HepG2 (cell line): ENCODE data around the gene GZF1. TPM values are rescaled to one million over a fixed set of nuclear protein-coding genes. Genes with fewer than 3 reads are reported as not detected.

Experiments
- EHMT2 ChIP-seq: fragments of 200-600 bp; sonication (generic); IDR thresholded peaks from 2 replicates; pipeline ENCODE4 v1.7.0; 2017; ENCODE audit warnings: antibody characterized with exemption, low read depth, low read length, borderline replicate concordance
- HINFP ChIP-seq: sonication (generic); formaldehyde crosslinking; IDR thresholded peaks from 2 replicates; pipeline ENCODE4 v1.4.0; 2020; ENCODE audit warnings: low read depth, mild to moderate bottlenecking, missing genetic modification reagents
- HNRNPL ChIP-seq: fragments of 200-400 bp; formaldehyde crosslinking; IDR thresholded peaks from 2 replicates; pipeline ENCODE4 v1.6.1; 2017; ENCODE audit warnings: mild to moderate bottlenecking, low read depth, low read length
- MIER3 ChIP-seq: IDR thresholded peaks from 2 replicates; pipeline ENCODE4 v1.6.1; 2016; ENCODE audit warnings: missing compliant biosample characterization, borderline replicate concordance
- PLRG1 ChIP-seq: fragments of 450-650 bp; conservative IDR thresholded peaks from 2 replicates; pipeline ENCODE4 v1.6.1; 2016
- PTBP1 ChIP-seq: fragments of 200-400 bp; formaldehyde crosslinking; IDR thresholded peaks from 2 replicates; pipeline ENCODE4 v1.6.1; 2018; ENCODE audit warnings: low read length, low read depth; ENCODE audit not compliant: poor library complexity, severe bottlenecking
- SRY ChIP-seq: sonication (generic); formaldehyde crosslinking; IDR thresholded peaks from 2 replicates; pipeline ENCODE4 v1.8.0; 2022; ENCODE audit warnings: mild to moderate bottlenecking, missing genetic modification reagents
- STAT5B ChIP-seq: sonication (generic); formaldehyde crosslinking; IDR thresholded peaks from 2 replicates; pipeline ENCODE4 v1.4.0; 2020; ENCODE audit warnings: missing genetic modification reagents
- TFAP4 ChIP-seq: sonication (generic); IDR thresholded peaks from 2 replicates; pipeline ENCODE4 v1.6.1; 2016; ENCODE audit warnings: low read depth, borderline replicate concordance
- THAP8 ChIP-seq: sonication (generic); formaldehyde crosslinking; IDR thresholded peaks from 2 replicates; pipeline ENCODE4 v1.5.1; 2020; ENCODE audit warnings: missing genetic modification reagents, mild to moderate bottlenecking, borderline replicate concordance
- U2AF1 ChIP-seq: fragments of 200-400 bp; formaldehyde crosslinking; optimal IDR thresholded peaks from 2 replicates; pipeline ENCODE3; 2017; ENCODE audit warnings: mild to moderate bottlenecking, low read depth, low read length
- ZBTB7B ChIP-seq: sonication (generic); formaldehyde crosslinking; IDR thresholded peaks from 2 replicates; pipeline ENCODE4 v1.4.0; 2020; ENCODE audit warnings: missing genetic modification reagents
- ZNF263 ChIP-seq: sonication (generic); formaldehyde crosslinking; IDR thresholded peaks from 2 replicates; pipeline ENCODE4 v1.4.0; 2020; ENCODE audit warnings: missing genetic modification reagents
- ZNF276 ChIP-seq: sonication (generic); formaldehyde crosslinking; IDR thresholded peaks from 2 replicates; pipeline ENCODE4 v1.4.0; 2020; ENCODE audit warnings: mild to moderate bottlenecking, low read depth, missing genetic modification reagents
- ZNF512B ChIP-seq: sonication (generic); formaldehyde crosslinking; IDR thresholded peaks from 2 replicates; pipeline ENCODE4 v1.5.1; 2020; ENCODE audit warnings: missing genetic modification reagents, mild to moderate bottlenecking, borderline replicate concordance
- ZNF513 ChIP-seq: sonication (generic); formaldehyde crosslinking; conservative IDR thresholded peaks from 2 replicates; pipeline ENCODE4 v1.5.0; 2020; ENCODE audit warnings: missing genetic modification reagents
- ZNF546 ChIP-seq: sonication (generic); formaldehyde crosslinking; conservative IDR thresholded peaks from 2 replicates; pipeline ENCODE4 v1.8.1; 2023; ENCODE audit warnings: mild to moderate bottlenecking, missing genetic modification reagents
- ZNF556 ChIP-seq: sonication (generic); formaldehyde crosslinking; IDR thresholded peaks from 2 replicates; pipeline ENCODE4 v1.4.0; 2020; ENCODE audit warnings: mild to moderate bottlenecking, missing genetic modification reagents, borderline replicate concordance
- ZNF773 ChIP-seq: sonication (generic); formaldehyde crosslinking; IDR thresholded peaks from 2 replicates; pipeline ENCODE4 v1.4.0; 2020; ENCODE audit warnings: missing genetic modification reagents, borderline replicate concordance
- polyA plus RNA-seq, 8 experiments: library from polyadenylated mRNA; depleted of rRNA in 3 of 8; stranded (reverse) in 7 of 8; unstranded in 1 of 8; fragments of >200 nt; fragmentation: Illumina TruSeq in 4 of 8; extraction: Trizol in 4 of 8; gene quantifications; 2 replicates each; pipeline versions ENCODE4 v1.2.1 to v1.2.3, GENCODE V29; 2011 to 2016; ENCODE audit warnings: low read depth in 4 of 8, missing spikeins in 1 of 8, mixed read lengths in 1 of 8; ENCODE audit not compliant: insufficient read depth in 1 of 8
- total RNA-seq, 5 experiments: library from RNA; depleted of rRNA; stranded (reverse); fragments of >200 nt; fragmentation: Illumina TruSeq; extraction: Trizol; gene quantifications; 2 replicates each; pipeline ENCODE4 v1.2.3, GENCODE V29; 2016; ENCODE audit warnings: low read depth in 1 of 5

Gene GZF1
- total and polyA plus RNA-seq, 2 of the 13 experiments (the other 11 are each of a cell fraction or from before 2014, with no cell fraction given) = 16.9 to 26.0 TPM

GRCh38 chr20:23357767-23358562 lies 4.0 kb upstream of the GZF1 start (continued):
- TF ChIP-seq ZNF773 (CRISPR knock-in tag) (peak; percentile 82; the same call in 1 of the 2 replicates), HNRNPL (no peak), EHMT2 (no peak), ZBTB7B (peak; percentile 48), PLRG1 (no peak), ZNF512B (CRISPR knock-in tag) (peak; percentile 57; the same call in 1 of the 2 replicates), MIER3 (CRISPR knock-in tag) (peak; percentile 60; the same call in 1 of the 2 replicates), TFAP4 (peak; percentile 79; the same call in 1 of the 2 replicates), STAT5B (CRISPR knock-in tag) (no peak), ZNF556 (peak; percentile 53; the same call in 1 of the 2 replicates), PTBP1 (no peak), ZNF263 (CRISPR knock-in tag) (no peak; the same call in 1 of the 2 replicates), U2AF1 (no peak), HINFP (CRISPR knock-in tag) (peak; percentile 68; the same call in 1 of the 2 replicates), ZNF546 (CRISPR knock-in tag) (peak; percentile 81), THAP8 (CRISPR knock-in tag) (no peak; the same call in 1 of the 2 replicates), ZNF513 (CRISPR knock-in tag) (no peak), SRY (CRISPR knock-in tag) (peak; percentile 53; the same call in 1 of the 2 replicates), ZNF276 (CRISPR knock-in tag) (peak; percentile 82)
